ENCODE results near the gene OR6B2.

- TF ChIP-seq POLR2AphosphoS5 (IDR thresholded peaks at IDR 0.05; ENCODE audit: low read depth, low read length) (no peak), TAF1 (IDR thresholded peaks at IDR 0.05; ENCODE audit: borderline replicate concordance, low read depth, low read length) (no peak), POLR2A (IDR thresholded peaks at IDR 0.05; ENCODE audit: low read depth, low read length) (no peak)
Observed at GRCh38 chr2:239985356-239985755, 44.9 kb downstream of the OR6B2 start.

Measured in GM12892 (cell line).